ENCODE data around the gene CEP76. TPM values are rescaled to one million over a fixed set of nuclear protein-coding genes. Genes with fewer than 3 reads are reported as not detected.
"Not testable (repeated sequence)": the region's sequence is repeated elsewhere in the genome, so short reads cannot be mapped to it uniquely, and the experiment has no call there.

CEP76 gene
- polyA plus RNA-seq, 3 donors = 2.7 to 3.4 (median 3.0) TPM

DNA sequence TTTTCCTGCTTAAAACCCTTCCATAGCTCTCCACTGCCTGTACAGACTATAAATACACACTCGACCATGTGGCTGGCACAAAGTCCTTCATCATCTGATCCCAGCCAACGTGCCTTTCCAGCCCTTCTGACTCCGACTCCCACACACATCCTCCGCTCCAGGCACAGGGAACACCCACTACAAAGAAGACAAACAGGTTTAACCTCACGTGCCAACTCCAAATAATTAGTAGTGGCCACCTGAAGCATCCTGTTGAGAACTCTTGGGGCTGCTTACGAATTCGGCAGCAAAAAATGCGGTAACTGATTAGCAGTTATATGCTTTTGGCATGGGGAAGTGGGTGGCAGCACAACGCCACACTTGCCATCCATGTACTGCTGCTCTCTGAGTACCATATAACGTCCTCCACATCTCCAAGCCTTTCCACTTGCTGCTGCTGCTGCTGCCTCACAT, 56.7 kb downstream of the CEP76 start:
- WGBS (ENCODE audit: insufficient coverage) = 93% methylated on average over 10 of the region's 10 CpGs
- no peaks in the 10 kb centered on the region for H3K36me3 Mint-ChIP-seq
- Histone ChIP-seq H3K36me3 (replicated peaks in 1 of 2; ENCODE audit: control insufficient read depth in 1 of 2, insufficient read depth in 2 of 2, low read length in 2 of 2) (no peaks in the 10 kb centered on the region), H3K4me2 (replicated peaks; ENCODE audit: extremely low read depth, low read length, poor library complexity, severe bottlenecking) (no peak overlapping the region), H3K27me3 (ENCODE audit: control insufficient read depth in 2 of 2, insufficient read depth in 2 of 2, low read length in 2 of 2) (no peaks in the 10 kb centered on the region), H3K27ac (ENCODE audit: low read depth in 1 of 2, low read length in 2 of 2) (no peak overlapping the region), H3K9ac (ENCODE audit: insufficient read depth, low read length, poor library complexity, severe bottlenecking) (no peak overlapping the region), H4K20me1 (ENCODE audit: insufficient read depth, low read length) (no peaks in the 10 kb centered on the region), H2AFZ (ENCODE audit: insufficient read depth, low read depth, low read length, poor library complexity, severe bottlenecking) (no peak overlapping the region), H3K79me2 (ENCODE audit: insufficient read depth, low read length) (no peaks in the 10 kb centered on the region), H3K9me3 (replicated peaks in 1 of 2; ENCODE audit: control insufficient read depth in 1 of 2, insufficient read depth in 1 of 2, low read length in 2 of 2) (no peaks in the 10 kb centered on the region), H3K4me3 (replicated peaks in 1 of 3; ENCODE audit: low read depth in 2 of 3, low read length in 3 of 3) (no peak overlapping the region), H3K4me1 (ENCODE audit: control insufficient read depth in 1 of 2, insufficient read depth in 2 of 2, low read length in 2 of 2) (no peaks in the 10 kb centered on the region)
- H3K9me3 Mint-ChIP-seq = no peaks in the 10 kb centered on the region
- H3K27me3 Mint-ChIP-seq (ENCODE audit: low read depth in 3 of 3) = peaks cover 0 to 3% (median 2%) of the 10 kb centered on the region in 3 donors
- peak overlapping the region in 1 of 7 donors; percentile 5 for H3K27ac Mint-ChIP-seq
- no peak overlapping the region for H3K4me3 Mint-ChIP-seq
- no peak for DNase-seq
- H3K4me1 Mint-ChIP-seq = peaks cover 3% of the 10 kb centered on the region
- TF ChIP-seq, protein P1, sequence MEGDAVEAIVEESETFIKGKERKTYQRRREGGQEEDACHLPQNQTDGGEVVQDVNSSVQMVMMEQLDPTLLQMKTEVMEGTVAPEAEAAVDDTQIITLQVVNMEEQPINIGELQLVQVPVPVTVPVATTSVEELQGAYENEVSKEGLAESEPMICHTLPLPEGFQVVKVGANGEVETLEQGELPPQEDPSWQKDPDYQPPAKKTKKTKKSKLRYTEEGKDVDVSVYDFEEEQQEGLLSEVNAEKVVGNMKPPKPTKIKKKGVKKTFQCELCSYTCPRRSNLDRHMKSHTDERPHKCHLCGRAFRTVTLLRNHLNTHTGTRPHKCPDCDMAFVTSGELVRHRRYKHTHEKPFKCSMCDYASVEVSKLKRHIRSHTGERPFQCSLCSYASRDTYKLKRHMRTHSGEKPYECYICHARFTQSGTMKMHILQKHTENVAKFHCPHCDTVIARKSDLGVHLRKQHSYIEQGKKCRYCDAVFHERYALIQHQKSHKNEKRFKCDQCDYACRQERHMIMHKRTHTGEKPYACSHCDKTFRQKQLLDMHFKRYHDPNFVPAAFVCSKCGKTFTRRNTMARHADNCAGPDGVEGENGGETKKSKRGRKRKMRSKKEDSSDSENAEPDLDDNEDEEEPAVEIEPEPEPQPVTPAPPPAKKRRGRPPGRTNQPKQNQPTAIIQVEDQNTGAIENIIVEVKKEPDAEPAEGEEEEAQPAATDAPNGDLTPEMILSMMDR (IDR thresholded peaks at IDR 0.05) = no peak
- intact Hi-C loops (cut with micrococcal nuclease) = no loop called here

DNA sequence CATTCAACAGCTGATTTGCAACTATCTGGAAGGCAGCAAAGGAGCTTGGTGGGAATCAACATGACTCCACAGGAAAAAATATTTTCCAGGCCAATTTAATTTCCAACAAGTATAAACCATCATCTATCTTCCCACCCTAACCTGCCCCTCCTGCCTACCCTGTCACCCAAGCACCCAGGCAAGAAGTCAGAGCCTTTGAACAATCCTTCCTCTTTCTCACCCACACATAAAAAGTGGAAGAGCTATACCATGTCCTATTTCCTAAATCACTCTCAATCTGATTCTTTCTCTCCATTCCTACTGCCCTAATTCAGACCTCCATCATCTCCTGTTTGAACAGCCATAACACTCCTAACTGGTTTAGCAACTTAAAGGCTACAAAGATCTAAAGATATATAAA, 57.3 kb downstream of the CEP76 start:
- no peaks in the 10 kb centered on the region for H3K4me1 ChIP-seq (ENCODE audit: control insufficient read depth in 1 of 2, insufficient read depth in 2 of 2, low read length in 2 of 2)
- no peaks in the 10 kb centered on the region for H3K9me3 ChIP-seq (replicated peaks in 1 of 2; ENCODE audit: control insufficient read depth in 1 of 2, insufficient read depth in 1 of 2, low read length in 2 of 2)
- Mint-ChIP-seq H3K36me3 (no peaks in the 10 kb centered on the region), H3K4me1 (peaks cover 3% of the 10 kb centered on the region), H3K27ac (peak overlapping the region in 1 of 7 donors; percentile 1), H3K4me3 (no peak overlapping the region), H3K9me3 (no peaks in the 10 kb centered on the region), H3K27me3 (ENCODE audit: low read depth in 3 of 3) (peaks cover 0 to 3% (median 2%) of the 10 kb centered on the region in 3 donors)
- H2AFZ ChIP-seq (ENCODE audit: insufficient read depth, low read depth, low read length, poor library complexity, severe bottlenecking) = no peak overlapping the region
- H3K27ac ChIP-seq (ENCODE audit: low read depth in 1 of 2, low read length in 2 of 2) = no peak overlapping the region
- H3K79me2 ChIP-seq (ENCODE audit: insufficient read depth, low read length) = no peaks in the 10 kb centered on the region
- H3K4me3 ChIP-seq (replicated peaks in 1 of 3; ENCODE audit: low read depth in 2 of 3, low read length in 3 of 3) = no peak overlapping the region
- no peaks in the 10 kb centered on the region for H3K36me3 ChIP-seq (replicated peaks in 1 of 2; ENCODE audit: control insufficient read depth in 1 of 2, insufficient read depth in 2 of 2, low read length in 2 of 2)
- intact Hi-C loops (cut with micrococcal nuclease) = no loop called here
- no peak overlapping the region for H3K4me2 ChIP-seq (replicated peaks; ENCODE audit: extremely low read depth, low read length, poor library complexity, severe bottlenecking)
- no peaks in the 10 kb centered on the region for H4K20me1 ChIP-seq (ENCODE audit: insufficient read depth, low read length)
- no peak overlapping the region for H3K9ac ChIP-seq (ENCODE audit: insufficient read depth, low read length, poor library complexity, severe bottlenecking)
- H3K27me3 ChIP-seq (ENCODE audit: control insufficient read depth in 2 of 2, insufficient read depth in 2 of 2, low read length in 2 of 2) = no peaks in the 10 kb centered on the region
- DNase-seq = no peak
- TF ChIP-seq, protein P1 (IDR thresholded peaks at IDR 0.05) = no peak

DNA sequence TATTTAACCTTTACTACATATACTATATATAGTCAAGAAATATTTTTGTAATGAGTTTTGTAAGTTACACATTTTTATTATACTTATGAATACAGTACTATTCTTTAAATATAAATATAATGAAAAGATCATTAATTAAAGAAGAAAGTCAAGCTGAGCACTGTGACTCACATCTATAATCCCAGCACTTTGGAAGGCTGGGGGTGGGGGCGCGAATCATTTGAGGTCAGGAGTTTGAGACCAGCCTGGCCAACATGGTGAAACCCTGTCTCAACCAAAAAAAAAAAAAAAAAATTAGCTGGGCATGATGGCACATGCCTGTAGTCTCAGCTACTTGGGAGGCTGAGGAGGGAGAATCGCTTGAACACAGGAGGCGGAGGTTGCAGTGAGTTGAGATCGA, 58.8 kb downstream of the CEP76 start:
- H3K36me3 Mint-ChIP-seq; H3K9me3 Mint-ChIP-seq; H3K79me2 ChIP-seq (ENCODE audit: insufficient read depth, low read length); H3K4me2 ChIP-seq (replicated peaks; ENCODE audit: extremely low read depth, low read length, poor library complexity, severe bottlenecking); H3K4me1 Mint-ChIP-seq; H3K27me3 Mint-ChIP-seq (ENCODE audit: low read depth in 3 of 3); H3K4me1 ChIP-seq (ENCODE audit: control insufficient read depth in 1 of 2, insufficient read depth in 2 of 2, low read length in 2 of 2); DNase-seq; H4K20me1 ChIP-seq (ENCODE audit: insufficient read depth, low read length); H3K9me3 ChIP-seq (replicated peaks in 1 of 2; ENCODE audit: control insufficient read depth in 1 of 2, insufficient read depth in 1 of 2, low read length in 2 of 2); H2AFZ ChIP-seq (ENCODE audit: insufficient read depth, low read depth, low read length, poor library complexity, severe bottlenecking); H3K27me3 ChIP-seq (ENCODE audit: control insufficient read depth in 2 of 2, insufficient read depth in 2 of 2, low read length in 2 of 2); H3K27ac Mint-ChIP-seq; H3K4me3 ChIP-seq (replicated peaks in 1 of 3; ENCODE audit: low read depth in 2 of 3, low read length in 3 of 3); H3K9ac ChIP-seq (ENCODE audit: insufficient read depth, low read length, poor library complexity, severe bottlenecking); H3K36me3 ChIP-seq (replicated peaks in 1 of 2; ENCODE audit: control insufficient read depth in 1 of 2, insufficient read depth in 2 of 2, low read length in 2 of 2); H3K4me3 Mint-ChIP-seq; intact Hi-C loops (cut with micrococcal nuclease); H3K27ac ChIP-seq (ENCODE audit: low read depth in 1 of 2, low read length in 2 of 2): not testable (repeated sequence)
- WGBS (ENCODE audit: insufficient coverage) = no CpG with 5 or more reads among the region's 5 CpGs
